ENCODE measurements around the gene TRAPPC5. TPM values are rescaled to one million over a fixed set of nuclear protein-coding genes. Genes with fewer than 3 reads are reported as not detected.
A peak's percentile ranks its signal among the peaks of the same experiment; 100 is the strongest.

TRAPPC5 gene
- polyA plus RNA-seq, 1 donor, result 51.2 TPM

- H3K27me3 ChIP-seq (ENCODE audit: control insufficient read depth, insufficient read depth, low read length), result peaks cover 38% of the 10 kb centered on the region
- H3K9me3 ChIP-seq (ENCODE audit: control insufficient read depth, low read depth, low read length), result no peaks in the 10 kb centered on the region
- no CpG with 5 or more reads among the region's 7 CpGs for WGBS (ENCODE audit: insufficient coverage, low lambda C conversion rate)
- no peak overlapping the region for H3K27ac ChIP-seq (ENCODE audit: low read length)
- H3K4me1 ChIP-seq (ENCODE audit: control insufficient read depth, insufficient read depth, low read length), result peaks cover 4% of the 10 kb centered on the region
- no peak for DNase-seq
- H3K36me3 ChIP-seq (ENCODE audit: control insufficient read depth, insufficient read depth, low read length), result no peaks in the 10 kb centered on the region
- no peak overlapping the region for H3K4me3 ChIP-seq (ENCODE audit: low read length)
These were observed 4.3 kb upstream of the TRAPPC5 start for GRCh38 chr19:7676376-7676775.

- Histone ChIP-seq H3K4me3 (ENCODE audit: low read length) (no peak within 1 kb of the TSS), H3K27ac (ENCODE audit: low read length) (no peak within 1 kb of the TSS), H3K36me3 (ENCODE audit: control insufficient read depth, insufficient read depth, low read length) (no peaks in the 10 kb centered on the region), H3K4me1 (ENCODE audit: control insufficient read depth, insufficient read depth, low read length) (peaks cover 4% of the 10 kb centered on the region), H3K27me3 (ENCODE audit: control insufficient read depth, insufficient read depth, low read length) (peaks cover 35% of the 10 kb centered on the region), H3K9me3 (ENCODE audit: control insufficient read depth, low read depth, low read length) (no peaks in the 10 kb centered on the region)
- no CpG with 5 or more reads among the region's 10 CpGs for whole genome bisulfite sequencing (ENCODE audit: insufficient coverage, low lambda C conversion rate)
- DNase-seq, result no peak
These were observed 3.8 kb upstream of the TRAPPC5 start, which contains the start of gene MCEMP1 for GRCh38 chr19:7676854-7677253. Gene MCEMP1, plus strand, starts transcription at chr19:7677090. Its CDS starts 31 bp downstream, at chr19:7677121.

- DNase-seq, result no peak
- peaks cover 29% of the 10 kb centered on the region for H3K27me3 ChIP-seq (ENCODE audit: control insufficient read depth, insufficient read depth, low read length)
- H3K4me3 ChIP-seq (ENCODE audit: low read length), result no peak overlapping the region
- WGBS (ENCODE audit: insufficient coverage, low lambda C conversion rate), result no CpG with 5 or more reads among the region's 12 CpGs
- H3K4me1 ChIP-seq (ENCODE audit: control insufficient read depth, insufficient read depth, low read length), result peaks cover 4% of the 10 kb centered on the region
- H3K36me3 ChIP-seq (ENCODE audit: control insufficient read depth, insufficient read depth, low read length), result peaks cover 4% of the 10 kb centered on the region
- H3K27ac ChIP-seq (ENCODE audit: low read length), result no peak overlapping the region
- H3K9me3 ChIP-seq (ENCODE audit: control insufficient read depth, low read depth, low read length), result peaks cover 5% of the 10 kb centered on the region
These were observed 2.8 kb upstream of the TRAPPC5 start for GRCh38 chr19:7677669-7678311.

- Histone ChIP-seq H3K9me3 (ENCODE audit: control insufficient read depth, low read depth, low read length) (peaks cover 5% of the 10 kb centered on the region), H3K36me3 (ENCODE audit: control insufficient read depth, insufficient read depth, low read length) (peaks cover 10% of the 10 kb centered on the region), H3K4me3 (ENCODE audit: low read length) (no peak overlapping the region), H3K27me3 (ENCODE audit: control insufficient read depth, insufficient read depth, low read length) (peaks cover 25% of the 10 kb centered on the region), H3K4me1 (ENCODE audit: control insufficient read depth, insufficient read depth, low read length) (peaks cover 4% of the 10 kb centered on the region), H3K27ac (ENCODE audit: low read length) (no peak overlapping the region)
- WGBS (ENCODE audit: insufficient coverage, low lambda C conversion rate), result no CpG with 5 or more reads among the region's 30 CpGs
- DNase-seq, result peak in 1 of 2 donors; percentile 35
These were observed 1.5 kb upstream of the TRAPPC5 start for GRCh38 chr19:7678971-7679751.

- Histone ChIP-seq H3K4me3 (ENCODE audit: low read length) (peak overlapping the region; percentile 35), H3K4me1 (ENCODE audit: control insufficient read depth, insufficient read depth, low read length) (peaks cover 4% of the 10 kb centered on the region), H3K27ac (ENCODE audit: low read length) (no peak overlapping the region), H3K36me3 (ENCODE audit: control insufficient read depth, insufficient read depth, low read length) (peaks cover 10% of the 10 kb centered on the region), H3K27me3 (ENCODE audit: control insufficient read depth, insufficient read depth, low read length) (peaks cover 25% of the 10 kb centered on the region), H3K9me3 (ENCODE audit: control insufficient read depth, low read depth, low read length) (peaks cover 5% of the 10 kb centered on the region)
- no peak for DNase-seq
- 40% methylated on average over 2 of the region's 22 CpGs for WGBS (ENCODE audit: insufficient coverage, low lambda C conversion rate)
These were observed 645 bp upstream of the TRAPPC5 start for GRCh38 chr19:7679771-7680605.

- no CpG with 5 or more reads among the region's 43 CpGs for WGBS (ENCODE audit: insufficient coverage, low lambda C conversion rate)
- Histone ChIP-seq H3K36me3 (ENCODE audit: control insufficient read depth, insufficient read depth, low read length) (peaks cover 12% of the 10 kb centered on the region), H3K4me3 (ENCODE audit: low read length) (peak overlapping the region; percentile 92), H3K4me1 (ENCODE audit: control insufficient read depth, insufficient read depth, low read length) (peaks cover 4% of the 10 kb centered on the region), H3K9me3 (ENCODE audit: control insufficient read depth, low read depth, low read length) (peaks cover 5% of the 10 kb centered on the region), H3K27ac (ENCODE audit: low read length) (peak overlapping the region; percentile 48), H3K27me3 (ENCODE audit: control insufficient read depth, insufficient read depth, low read length) (peaks cover 20% of the 10 kb centered on the region)
- peak; percentile 70 to 80 for DNase-seq
These were observed 924 bp downstream of the TRAPPC5 start for GRCh38 chr19:7681340-7682174.

GRCh38 chr19:7682175-7682855 is 1.7 kb downstream of the TRAPPC5 start:
- WGBS (ENCODE audit: insufficient coverage, low lambda C conversion rate), result no CpG with 5 or more reads among the region's 74 CpGs
- DNase-seq, result no peak
- H3K27me3 ChIP-seq (ENCODE audit: control insufficient read depth, insufficient read depth, low read length), result peaks cover 13% of the 10 kb centered on the region
- peaks cover 5% of the 10 kb centered on the region for H3K9me3 ChIP-seq (ENCODE audit: control insufficient read depth, low read depth, low read length)
- no peak overlapping the region for H3K27ac ChIP-seq (ENCODE audit: low read length)
- H3K4me1 ChIP-seq (ENCODE audit: control insufficient read depth, insufficient read depth, low read length), result peaks cover 4% of the 10 kb centered on the region
- peak overlapping the region; percentile 92 for H3K4me3 ChIP-seq (ENCODE audit: low read length)
- H3K36me3 ChIP-seq (ENCODE audit: control insufficient read depth, insufficient read depth, low read length), result peaks cover 12% of the 10 kb centered on the region

- Histone ChIP-seq H3K27ac (ENCODE audit: low read length) (no peak overlapping the region), H3K36me3 (ENCODE audit: control insufficient read depth, insufficient read depth, low read length) (peaks cover 12% of the 10 kb centered on the region), H3K27me3 (ENCODE audit: control insufficient read depth, insufficient read depth, low read length) (peaks cover 22% of the 10 kb centered on the region), H3K4me3 (ENCODE audit: low read length) (no peak overlapping the region), H3K9me3 (ENCODE audit: control insufficient read depth, low read depth, low read length) (peaks cover 5% of the 10 kb centered on the region), H3K4me1 (ENCODE audit: control insufficient read depth, insufficient read depth, low read length) (no peaks in the 10 kb centered on the region)
- DNase-seq, result no peak
- WGBS (ENCODE audit: insufficient coverage, low lambda C conversion rate), result no CpG with 5 or more reads among the region's 19 CpGs
These were observed 5.2 kb downstream of the TRAPPC5 start for GRCh38 chr19:7685546-7686445.

GRCh38 chr19:7687177-7687576 is 6.5 kb downstream of the TRAPPC5 start:
- WGBS (ENCODE audit: insufficient coverage, low lambda C conversion rate), result no CpG with 5 or more reads among the region's 12 CpGs
- H3K27ac ChIP-seq (ENCODE audit: low read length), result no peak overlapping the region
- H3K27me3 ChIP-seq (ENCODE audit: control insufficient read depth, insufficient read depth, low read length), result peaks cover 22% of the 10 kb centered on the region
- H3K36me3 ChIP-seq (ENCODE audit: control insufficient read depth, insufficient read depth, low read length), result peaks cover 12% of the 10 kb centered on the region
- no peak overlapping the region for H3K4me3 ChIP-seq (ENCODE audit: low read length)
- peaks cover 8% of the 10 kb centered on the region for H3K9me3 ChIP-seq (ENCODE audit: control insufficient read depth, low read depth, low read length)
- no peaks in the 10 kb centered on the region for H3K4me1 ChIP-seq (ENCODE audit: control insufficient read depth, insufficient read depth, low read length)
- no peak for DNase-seq
